ENCODE results near the gene DUSP5. TPM values are rescaled to one million over a fixed set of nuclear protein-coding genes. Genes with fewer than 3 reads are reported as not detected.

The DUSP5 gene
- total RNA-seq, 1 donor from 2014 or later, result 15.0 TPM

- no peak for TF ChIP-seq CTCF (IDR thresholded peaks at IDR 0.05; ENCODE audit: borderline replicate concordance)
- intact Hi-C loops (cut with micrococcal nuclease), result no loop called here
- H3K27ac ChIP-seq (replicated peaks), result peak overlapping the region; percentile 81
Measured at GRCh38 chr10:110457851-110458250, 39.9 kb upstream of the DUSP5 start.

DNA sequence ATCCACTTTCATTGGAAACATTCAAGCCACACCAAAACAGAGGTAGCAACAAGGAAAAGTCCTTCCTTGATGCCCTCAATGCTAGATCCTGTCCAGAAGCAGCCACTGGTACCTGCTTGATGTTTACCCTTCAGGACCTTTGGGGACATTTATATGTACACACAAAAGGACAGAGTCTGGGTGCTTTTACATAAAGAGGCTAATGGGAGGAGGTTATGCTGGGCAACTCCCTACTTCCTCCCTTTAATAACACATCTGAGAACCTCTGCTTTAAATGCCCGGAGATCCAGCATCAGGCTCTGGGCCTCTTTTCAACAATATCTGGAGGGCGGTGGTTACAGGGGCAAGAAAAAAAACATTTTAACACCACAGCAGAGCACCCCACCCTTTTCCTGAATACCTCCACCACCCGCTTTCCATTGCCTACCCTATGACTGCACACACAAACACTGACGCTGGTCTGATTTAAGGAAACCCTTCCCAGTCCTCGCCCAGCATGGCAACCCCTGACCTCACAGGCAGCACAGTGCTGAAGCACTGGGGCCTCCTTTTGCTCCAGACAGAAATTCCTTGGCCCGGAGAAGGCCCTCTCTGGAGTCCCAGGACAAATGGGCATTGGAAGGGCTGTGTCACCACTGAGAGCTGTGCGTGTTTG lies 39.3 kb upstream of the DUSP5 start:
- DNase-seq, result peak; percentile 27
- H3K4me3 ChIP-seq, result no peak overlapping the region
- H3K27ac ChIP-seq (replicated peaks), result peak overlapping the region; percentile 81
- H3K27me3 ChIP-seq (ENCODE audit: low read depth), result no peaks in the 10 kb centered on the region
- H3K36me3 ChIP-seq, result no peaks in the 10 kb centered on the region
- H3K4me1 ChIP-seq, result peaks cover 32% of the 10 kb centered on the region
- no peaks in the 10 kb centered on the region for H3K9me3 ChIP-seq (replicated peaks)
- intact Hi-C loops (cut with micrococcal nuclease), result no loop called here
- no peak for TF ChIP-seq CTCF (IDR thresholded peaks at IDR 0.05; ENCODE audit: borderline replicate concordance)

More at GRCh38 chr10:110457851-110458250, 39.9 kb upstream of the DUSP5 start:
- Histone ChIP-seq H3K4me3 (no peak overlapping the region), H3K36me3 (no peaks in the 10 kb centered on the region), H3K9me3 (replicated peaks) (no peaks in the 10 kb centered on the region), H3K4me1 (peaks cover 32% of the 10 kb centered on the region), H3K27me3 (ENCODE audit: low read depth) (no peaks in the 10 kb centered on the region)
- DNase-seq, result no peak

DNA sequence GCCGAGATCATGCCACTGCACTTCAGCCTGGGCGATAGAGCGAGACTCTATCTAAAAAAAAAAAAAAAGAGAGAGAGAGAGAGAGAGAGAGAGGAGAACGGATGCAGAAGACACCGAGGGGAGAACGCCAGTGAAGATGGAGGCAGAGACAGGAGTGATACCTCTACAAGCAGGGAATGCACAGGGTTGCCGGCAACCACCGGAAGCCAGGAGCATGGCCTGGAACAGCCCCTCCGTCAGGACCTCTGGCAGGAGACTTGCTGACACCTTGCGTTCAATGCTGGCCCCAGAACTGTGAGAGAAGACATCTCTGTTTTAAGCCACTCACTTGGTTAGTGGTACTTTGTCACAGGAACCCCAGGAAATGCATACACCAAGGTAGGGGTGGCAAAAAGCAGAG lies 38.1 kb upstream of the DUSP5 start:
- Histone ChIP-seq H3K36me3 (no peaks in the 10 kb centered on the region), H3K9me3 (replicated peaks) (no peaks in the 10 kb centered on the region), H3K27ac (replicated peaks) (peak overlapping the region; percentile 50), H3K4me1 (peaks cover 33% of the 10 kb centered on the region), H3K27me3 (ENCODE audit: low read depth) (no peaks in the 10 kb centered on the region), H3K4me3 (no peak overlapping the region)
- no peak for TF ChIP-seq CTCF (IDR thresholded peaks at IDR 0.05; ENCODE audit: borderline replicate concordance)
- intact Hi-C loops (cut with micrococcal nuclease), result no loop called here
- DNase-seq, result no peak

DNA sequence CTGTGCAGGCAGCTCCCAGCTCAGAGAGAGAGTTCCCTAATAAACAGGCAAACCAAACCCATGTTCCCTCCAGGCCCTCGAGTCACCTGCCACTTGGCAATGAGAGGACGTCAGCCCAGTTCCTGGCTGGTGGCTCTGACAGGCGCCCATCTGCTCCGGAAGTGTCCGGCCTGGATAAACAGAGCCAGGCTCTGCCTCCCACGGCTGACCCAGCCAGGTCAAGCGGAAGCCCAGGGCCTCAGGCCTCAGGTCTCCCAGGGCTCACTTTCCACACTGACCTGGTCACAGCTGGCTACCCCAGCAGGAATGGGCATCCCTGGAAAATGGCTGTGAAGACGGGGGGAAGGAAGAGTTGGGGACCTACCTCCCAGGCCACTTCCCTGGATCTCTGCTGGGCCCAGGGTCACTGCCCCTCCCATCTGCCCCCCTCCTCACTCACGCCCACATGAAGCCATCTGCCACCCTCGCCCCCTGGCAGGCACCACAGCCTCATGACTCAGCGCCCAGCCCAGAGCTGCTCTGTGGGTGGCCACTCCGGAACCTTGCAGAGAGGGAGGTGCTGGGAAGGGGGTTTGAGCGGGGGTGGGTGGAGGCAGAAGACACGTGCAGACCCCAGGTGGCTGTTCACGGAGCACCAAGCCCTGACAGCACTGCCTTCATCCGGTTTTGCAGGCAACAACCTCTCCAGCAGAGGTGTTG lies 37.4 kb upstream of the DUSP5 start:
- H3K27ac ChIP-seq (replicated peaks), result peak overlapping the region; percentile 50

DNA sequence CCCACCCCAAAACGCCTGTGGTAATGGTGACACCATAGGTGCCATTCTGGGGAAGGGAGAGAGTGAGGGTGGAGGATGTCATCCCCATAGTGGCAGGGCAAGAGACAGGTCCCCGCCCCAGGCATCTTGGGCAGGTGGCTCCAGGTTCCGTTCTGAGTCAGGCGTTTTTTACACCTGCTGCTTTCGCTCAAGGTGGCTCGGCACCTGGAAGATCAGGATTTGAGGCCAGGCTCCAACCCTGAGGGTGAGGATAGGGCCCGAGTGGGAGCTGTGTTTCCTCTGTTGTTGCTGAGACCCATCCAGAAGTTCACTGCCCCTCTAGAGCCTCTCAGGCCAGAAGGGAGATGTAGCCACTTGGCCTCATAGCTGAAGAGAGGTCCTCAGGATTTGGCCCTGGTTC lies 36.6 kb upstream of the DUSP5 start:
- DNase-seq, result no peak
- Histone ChIP-seq H3K27ac (replicated peaks) (no peak overlapping the region), H3K4me1 (peaks cover 32% of the 10 kb centered on the region), H3K4me3 (no peak overlapping the region), H3K27me3 (ENCODE audit: low read depth) (no peaks in the 10 kb centered on the region), H3K36me3 (no peaks in the 10 kb centered on the region), H3K9me3 (replicated peaks) (no peaks in the 10 kb centered on the region)
- intact Hi-C loops (cut with micrococcal nuclease), result no loop called here
- no peak for TF ChIP-seq CTCF (IDR thresholded peaks at IDR 0.05; ENCODE audit: borderline replicate concordance)

More for the DNA sequence above, 37.4 kb upstream of the DUSP5 start:
- H3K9me3 ChIP-seq (replicated peaks), result no peaks in the 10 kb centered on the region
- peak; percentile 34 for DNase-seq
- intact Hi-C loops (cut with micrococcal nuclease), result no loop called here
- peaks cover 36% of the 10 kb centered on the region for H3K4me1 ChIP-seq
- H3K27me3 ChIP-seq (ENCODE audit: low read depth), result no peaks in the 10 kb centered on the region
- H3K4me3 ChIP-seq, result no peak overlapping the region
- TF ChIP-seq CTCF (IDR thresholded peaks at IDR 0.05; ENCODE audit: borderline replicate concordance), result no peak
- no peaks in the 10 kb centered on the region for H3K36me3 ChIP-seq
